GM18520 (cell line): ENCODE measurements around the gene BANK1.

Source experiments
- ATAC-seq: cut with Tn5 transposase; IDR thresholded peaks from one replicate; pipeline ENCODE4 v1.9.1; 2021; ENCODE audit not compliant: unreplicated experiment

BANK1 gene

DNA sequence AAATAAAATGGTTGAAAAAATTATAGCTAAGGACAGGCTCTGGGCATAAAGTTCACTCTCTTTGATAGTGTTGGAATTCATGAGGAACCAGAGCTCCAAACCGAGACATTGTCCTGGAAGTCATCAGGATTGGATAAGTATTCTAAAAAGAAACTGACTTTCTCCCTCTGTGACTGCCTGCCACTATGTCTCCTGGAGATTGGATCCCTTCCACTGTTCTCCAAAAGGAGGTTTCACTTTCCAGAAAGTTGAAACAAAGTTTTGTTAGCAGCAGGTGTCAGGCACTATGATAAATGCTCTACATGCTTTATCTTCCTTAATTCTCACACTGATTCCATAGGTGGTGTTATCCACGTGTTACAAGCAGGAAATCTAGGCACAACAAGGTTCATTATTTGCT is 16.8 kb downstream of the BANK1 start:
- peak; percentile 7 for ATAC-seq

- no peak for ATAC-seq
Observed at GRCh38 chr4:101813604-101814003, 23.1 kb downstream of the BANK1 start.

- no peak for ATAC-seq
Observed at GRCh38 chr4:101818362-101818761, 27.8 kb downstream of the BANK1 start.

GRCh38 chr4:101823864-101824263 is 33.3 kb downstream of the BANK1 start:
- ATAC-seq = no peak

GRCh38 chr4:101824500-101824899 is 34.0 kb downstream of the BANK1 start:
- ATAC-seq = no peak

GRCh38 chr4:101825953-101826352 is 35.4 kb downstream of the BANK1 start:
- no peak for ATAC-seq

- no peak for ATAC-seq
Observed at GRCh38 chr4:101831816-101832215, 41.3 kb downstream of the BANK1 start.

GRCh38 chr4:101833480-101833879 is 43.0 kb downstream of the BANK1 start:
- ATAC-seq = no peak

GRCh38 chr4:101835121-101835904 is 44.8 kb downstream of the BANK1 start:
- ATAC-seq = no peak

DNA sequence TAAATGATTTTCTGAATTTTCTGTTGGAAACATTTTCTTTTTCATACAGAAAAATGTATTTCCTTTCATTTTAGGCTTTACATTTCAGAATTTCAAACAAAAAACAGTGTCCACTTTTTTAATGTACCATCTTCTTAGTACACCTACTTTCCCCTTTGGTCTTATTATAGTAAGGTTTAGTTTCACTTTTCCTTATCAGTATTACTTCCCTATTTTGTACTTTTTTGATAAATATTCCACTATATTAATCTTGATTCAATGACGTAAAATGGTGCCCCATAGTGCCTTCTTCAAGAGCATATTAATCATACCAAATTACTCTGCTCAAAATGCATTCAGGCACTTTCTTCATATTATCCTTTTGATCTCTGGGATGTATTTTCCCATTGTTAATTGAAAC is 52.5 kb downstream of the BANK1 start:
- no peak for ATAC-seq

GRCh38 chr4:101846550-101846949 is 56.0 kb downstream of the BANK1 start:
- no peak for ATAC-seq

- ATAC-seq = peak; percentile 38
Observed at GRCh38 chr4:101850698-101851097, 60.2 kb downstream of the BANK1 start.

GRCh38 chr4:101851672-101852071 is 61.1 kb downstream of the BANK1 start:
- ATAC-seq = peak; percentile 33

- no peak for ATAC-seq
Observed at GRCh38 chr4:101853028-101853427, 62.5 kb downstream of the BANK1 start.

DNA sequence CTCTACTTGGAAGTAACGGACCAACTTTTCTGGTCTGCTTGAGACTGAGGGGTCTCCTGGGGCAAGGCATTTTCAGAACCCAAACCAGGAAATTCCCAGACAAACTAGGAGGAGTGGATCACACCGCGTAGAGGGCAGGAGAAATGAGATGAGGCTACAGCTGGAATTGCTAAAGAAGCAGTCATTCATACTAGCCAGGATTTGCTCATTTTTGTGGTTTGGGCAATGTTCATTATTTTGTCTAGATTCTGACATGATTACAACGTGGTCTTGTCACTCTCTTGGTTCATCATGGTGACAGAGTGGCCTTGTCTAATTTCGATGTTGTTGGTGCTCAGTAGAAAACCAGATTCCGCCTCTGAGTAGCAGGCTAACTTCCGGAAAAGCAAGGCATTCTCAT is 63.2 kb downstream of the BANK1 start:
- no peak for ATAC-seq

DNA sequence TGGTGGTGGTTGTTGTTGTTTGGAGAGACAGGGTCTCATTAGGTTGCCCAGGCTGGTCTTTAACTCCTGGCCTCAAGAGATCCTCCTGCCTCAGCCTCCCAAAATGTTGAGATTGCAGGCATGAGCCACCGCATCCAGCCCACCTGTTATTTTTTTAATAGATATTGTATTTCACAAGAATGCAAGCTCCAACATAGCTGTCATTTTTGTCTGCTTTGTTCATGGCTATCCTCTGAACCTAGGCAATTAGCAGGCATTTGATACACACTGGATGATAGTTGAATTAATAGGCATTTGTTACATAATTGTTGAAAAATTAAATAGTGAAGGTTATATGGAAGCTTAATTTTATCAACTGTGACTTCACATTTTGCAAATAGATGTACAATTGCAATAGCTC is 64.7 kb downstream of the BANK1 start:
- ATAC-seq = no peak

- ATAC-seq = no peak
Observed at GRCh38 chr4:101856149-101856548, 65.6 kb downstream of the BANK1 start.

GRCh38 chr4:101857176-101857575 is 66.6 kb downstream of the BANK1 start:
- no peak for ATAC-seq

- no peak for ATAC-seq
Observed at GRCh38 chr4:101858641-101859040, 68.1 kb downstream of the BANK1 start.

DNA sequence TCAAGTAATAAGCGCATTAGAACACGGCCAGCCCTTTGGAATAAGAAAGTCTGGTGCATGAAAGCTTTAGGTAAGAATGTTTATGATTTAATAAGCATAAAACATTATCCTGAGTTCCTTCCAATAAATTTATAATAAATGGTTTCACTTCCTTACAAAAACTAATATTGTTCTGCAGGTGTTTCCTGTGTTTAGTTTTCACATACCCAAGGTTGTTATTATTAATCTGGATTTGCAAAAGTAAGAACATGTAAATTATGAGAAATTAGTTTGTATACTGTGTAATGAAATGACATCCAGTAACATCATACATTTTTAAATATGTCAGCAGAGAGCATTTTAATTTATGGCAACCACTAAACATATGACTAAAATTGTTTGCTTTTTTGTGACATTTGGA is 72.1 kb downstream of the BANK1 start:
- no peak for ATAC-seq

- ATAC-seq = no peak
Observed at GRCh38 chr4:101864660-101865059, 74.1 kb downstream of the BANK1 start.

DNA sequence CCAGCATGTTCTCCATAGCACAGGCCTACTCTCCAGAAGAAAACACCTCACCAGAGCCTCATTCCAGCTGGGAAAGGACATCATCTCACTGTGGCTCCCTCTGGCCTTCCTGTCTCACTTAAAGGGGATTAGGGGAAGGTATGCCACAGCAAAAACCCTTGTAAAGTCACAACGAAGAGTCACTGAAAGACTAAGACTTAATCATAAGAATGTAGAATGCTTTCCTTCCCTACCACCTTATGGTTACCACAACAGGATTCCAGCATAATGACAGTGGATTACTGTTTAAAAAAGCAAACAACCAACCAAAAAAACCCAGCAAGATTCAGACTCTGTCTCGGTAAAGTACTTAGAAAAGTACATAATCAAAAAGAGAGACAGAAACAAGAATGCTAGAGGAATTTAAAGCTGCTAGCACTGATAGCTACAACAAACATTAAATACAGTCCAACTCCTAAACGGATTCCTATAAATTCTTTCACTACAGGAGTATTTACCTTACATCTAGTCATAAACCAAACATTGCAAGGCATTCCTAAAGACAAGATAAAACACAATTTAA is 75.1 kb downstream of the BANK1 start:
- ATAC-seq = no peak

GRCh38 chr4:101870874-101871273 is 80.3 kb downstream of the BANK1 start:
- ATAC-seq = peak; percentile 43
